SK-N-SH (cell line): ENCODE data around the gene PLCXD1. TPM values are rescaled to one million over a fixed set of nuclear protein-coding genes. Genes with fewer than 3 reads are reported as not detected.

Experiments used
- CTCF ChIA-PET: fragments of 300-600, 350-600 bp; formaldehyde crosslinking; extraction: SDS; loops from one replicate; lab custom pipeline; 2021; lab: Yijun Ruan, JAX
- POLR2A ChIA-PET: fragments of 350-600 bp; sonication (Branson Sonifier 250); formaldehyde crosslinking; extraction: SDS; loops from one replicate; lab custom pipeline; 2020; ENCODE audit warnings: antibody characterized with exemption, inconsistent platforms; lab: Yijun Ruan, JAX
- DNase-seq: peaks from one replicate; pipeline ENCODE4 v3.0.0; 2012
- H2AFZ ChIP-seq: fragments of 200-600 bp; sonication (generic); 2 replicates; pipeline ENCODE4 v1.8.1; 2016; ENCODE audit warnings: antibody characterized with exemption, mild to moderate bottlenecking, low read depth
- H3F3A ChIP-seq: fragments of 200-600 bp; sonication (generic); replicated peaks from 2 replicates; pipeline ENCODE3; 2016; ENCODE audit warnings: antibody characterized with exemption, mild to moderate bottlenecking; ENCODE audit not compliant: insufficient read depth
- H3K27ac ChIP-seq, 2 experiments: fragments of 200-500 bp in 1 of 2; fragments of 200-600 bp in 1 of 2; sonication (Bioruptor generic) in 1 of 2; sonication (generic), shearing (Covaris generic) in 1 of 2; 2 replicates each; pipeline versions ENCODE4 v1.5.1 to v1.6.1; 2014 to 2016; ENCODE audit warnings: low read depth in 2 of 2, inconsistent platforms in 1 of 2, low read length in 1 of 2, mild to moderate bottlenecking in 1 of 2, mixed read lengths in 1 of 2
- H3K27me3 ChIP-seq: fragments of 200-600 bp; sonication (generic), shearing (Covaris generic); 2 replicates; pipeline ENCODE4 v1.6.1; 2016; ENCODE audit warnings: mixed run types; ENCODE audit not compliant: insufficient read depth
- H3K36me3 ChIP-seq, 2 experiments: fragments of 200-500 bp in 1 of 2; fragments of 200-600 bp in 1 of 2; sonication (Bioruptor generic) in 1 of 2; sonication (generic) in 1 of 2; replicated peaks in 1 of 2; 2 replicates each; pipeline versions ENCODE3 to v1.5.1; 2014 to 2016; ENCODE audit warnings: low read length in 1 of 2, mild to moderate bottlenecking in 1 of 2; ENCODE audit not compliant: insufficient read depth in 2 of 2, control insufficient read depth in 1 of 2
- H3K4me1 ChIP-seq, 2 experiments: fragments of 200-500 bp in 1 of 2; fragments of 200-600 bp in 1 of 2; sonication (Bioruptor generic) in 1 of 2; sonication (generic), shearing (Covaris generic) in 1 of 2; 2 replicates each; pipeline versions ENCODE4 v1.5.1 to v1.6.1; 2014 to 2016; ENCODE audit warnings: low read depth in 1 of 2, low read length in 1 of 2, mixed run types in 1 of 2; ENCODE audit not compliant: insufficient read depth in 2 of 2, control insufficient read depth in 1 of 2
- H3K4me2 ChIP-seq: fragments of 200-600 bp; sonication (generic), shearing (Covaris generic); 2 replicates; pipeline ENCODE4 v1.6.1; 2017; ENCODE audit warnings: mixed run types
- H3K4me3 ChIP-seq, 2 experiments: fragments of 200-500 bp in 1 of 2; fragments of 200-600 bp in 1 of 2; sonication (Bioruptor generic) in 1 of 2; sonication (generic), shearing (Covaris generic) in 1 of 2; 2 replicates each; pipeline versions ENCODE4 v1.5.1 to v1.8.1; 2014 to 2016; ENCODE audit warnings: low read depth in 2 of 2, inconsistent platforms in 1 of 2, low read length in 1 of 2, mild to moderate bottlenecking in 1 of 2, mixed read lengths in 1 of 2, moderate library complexity in 1 of 2
- H3K79me2 ChIP-seq: fragments of 200-600 bp; sonication (generic); 2 replicates; pipeline ENCODE4 v1.8.1; 2017; ENCODE audit warnings: mild to moderate bottlenecking; ENCODE audit not compliant: insufficient read depth
- H3K9ac ChIP-seq: fragments of 200-600 bp; sonication (generic); 2 replicates; pipeline ENCODE4 v1.6.1; 2017; ENCODE audit warnings: mixed run types
- H3K9me2 ChIP-seq: fragments of 200-600 bp; sonication (generic); 2 replicates; pipeline ENCODE4 v1.6.1; 2017; ENCODE audit warnings: mixed run types
- H3K9me3 ChIP-seq: fragments of 200-600 bp; sonication (generic); 2 replicates; pipeline ENCODE4 v1.6.1; 2017; ENCODE audit warnings: mixed run types, mild to moderate bottlenecking, moderate library complexity
- H4K20me1 ChIP-seq: fragments of 200-600 bp; sonication (generic); 2 replicates; pipeline ENCODE4 v1.6.1; 2017; ENCODE audit warnings: mild to moderate bottlenecking, mixed run types; ENCODE audit not compliant: insufficient read depth
- GATA2 ChIP-seq: sonication (generic); formaldehyde crosslinking; IDR thresholded peaks from 2 replicates; pipeline ENCODE4 v1.5.0; 2020; ENCODE audit warnings: mild to moderate bottlenecking, missing genetic modification reagents
- RFX5 ChIP-seq: IDR thresholded peaks from 2 replicates; pipeline ENCODE4 v1.6.1; 2012; ENCODE audit warnings: mild to moderate bottlenecking, improper control_type of control experiment, low read length
- SIN3A ChIP-seq: IDR thresholded peaks from 2 replicates; pipeline ENCODE4 v1.6.1; 2012; ENCODE audit warnings: low read depth, mild to moderate bottlenecking, low read length, moderate library complexity, borderline replicate concordance
- SMC3 ChIP-seq: IDR thresholded peaks from 2 replicates; pipeline ENCODE4 v1.6.1; 2012; ENCODE audit warnings: low read depth, low read length, improper control_type of control experiment
- TEAD4 ChIP-seq: IDR thresholded peaks from 2 replicates; pipeline ENCODE4 v1.4.0; 2012; ENCODE audit warnings: mild to moderate bottlenecking, borderline replicate concordance; ENCODE audit not compliant: insufficient read depth
- WGBS: methylation state at CpG from one replicate; pipeline ENCODE4 v1.1.6; 2017; ENCODE audit warnings: low lambda C conversion rate; 5-methylcytosine and 5-hydroxymethylcytosine counted together
- polyA plus RNA-seq, 3 experiments: library from polyadenylated mRNA; depleted of rRNA; stranded (reverse); fragments of >200 nt; gene quantifications; 2 replicates each; pipeline ENCODE4 v1.2.3, GENCODE V29; 2012
- TF ChIP-seq, protein P1 (sequence below): IDR thresholded peaks from 2 replicates; pipeline ENCODE4; 2012
- TF ChIP-seq, protein P2 (sequence below): IDR thresholded peaks from 2 replicates; pipeline ENCODE4 v1.4.0; 2012; ENCODE audit warnings: low read depth

PLCXD1 gene
- polyA plus RNA-seq, 1 of the 3 experiments (the other 2 are of a cell fraction): 14.8 TPM

DNA sequence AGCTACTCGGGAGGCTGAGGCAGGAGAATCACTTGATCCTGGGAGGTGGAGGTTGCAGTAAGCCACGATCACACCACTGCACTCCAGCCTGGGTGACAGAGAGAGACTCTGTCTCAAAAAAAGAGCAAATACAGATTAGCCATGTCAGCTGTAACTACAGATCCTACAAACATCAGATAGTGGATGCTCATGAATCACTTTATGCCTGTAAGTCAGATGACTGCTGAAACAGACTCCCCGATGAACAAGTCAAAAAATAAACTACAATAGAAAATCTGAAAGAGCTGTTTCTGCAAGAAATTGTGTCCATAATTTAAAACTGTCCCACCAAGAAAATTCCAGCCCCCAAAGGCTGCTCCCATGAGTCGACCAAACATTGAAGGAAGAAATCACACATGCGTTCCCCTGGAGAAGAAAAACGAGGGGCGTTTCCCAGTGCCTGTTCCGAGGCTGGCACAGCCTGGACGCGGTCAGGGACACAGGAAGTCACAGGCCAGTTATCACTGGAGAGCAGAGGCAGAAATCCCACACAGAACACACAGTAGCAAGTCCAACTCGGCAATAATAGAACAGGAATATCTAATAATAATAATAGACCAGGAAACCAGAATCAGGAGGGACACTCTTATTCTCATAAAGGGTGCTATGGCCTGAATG, 67.4 kb downstream of the PLCXD1 start:
- H3K4me2 ChIP-seq: no peak overlapping the region
- ChIA-PET CTCF (no interaction called here), POLR2A (no interaction called here)
- H3K9me3 ChIP-seq: no peaks in the 10 kb centered on the region
- H3K4me1 ChIP-seq: no peaks in the 10 kb centered on the region; a peak in 1 of 4 replicates
- H3K79me2 ChIP-seq: no peaks in the 10 kb centered on the region
- WGBS: 77% methylated on average over 11 of the region's 11 CpGs
- H3K36me3 ChIP-seq: peaks cover 4% of the 10 kb centered on the region in 2 experiments
- no peaks in the 10 kb centered on the region for H3K27me3 ChIP-seq
- H3F3A ChIP-seq: no peaks in the 10 kb centered on the region
- H3K9me2 ChIP-seq: no peaks in the 10 kb centered on the region
- no peak overlapping the region for H3K4me3 ChIP-seq
- H4K20me1 ChIP-seq: no peaks in the 10 kb centered on the region
- TF ChIP-seq, protein P1, sequence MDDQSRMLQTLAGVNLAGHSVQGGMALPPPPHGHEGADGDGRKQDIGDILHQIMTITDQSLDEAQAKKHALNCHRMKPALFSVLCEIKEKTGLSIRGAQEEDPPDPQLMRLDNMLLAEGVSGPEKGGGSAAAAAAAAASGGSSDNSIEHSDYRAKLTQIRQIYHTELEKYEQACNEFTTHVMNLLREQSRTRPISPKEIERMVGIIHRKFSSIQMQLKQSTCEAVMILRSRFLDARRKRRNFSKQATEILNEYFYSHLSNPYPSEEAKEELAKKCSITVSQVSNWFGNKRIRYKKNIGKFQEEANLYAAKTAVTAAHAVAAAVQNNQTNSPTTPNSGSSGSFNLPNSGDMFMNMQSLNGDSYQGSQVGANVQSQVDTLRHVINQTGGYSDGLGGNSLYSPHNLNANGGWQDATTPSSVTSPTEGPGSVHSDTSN: no peak
- TF ChIP-seq RFX5 (no peak), SMC3 (no peak), TEAD4 (no peak), GATA2 (CRISPR knock-in tag) (no peak)
- TF ChIP-seq, all 33 proteins: peak for 0
- no peak for DNase-seq
- Histone ChIP-seq H2AFZ (no peak overlapping the region), H3K27ac (no peak overlapping the region), H3K9ac (no peak overlapping the region)

DNA sequence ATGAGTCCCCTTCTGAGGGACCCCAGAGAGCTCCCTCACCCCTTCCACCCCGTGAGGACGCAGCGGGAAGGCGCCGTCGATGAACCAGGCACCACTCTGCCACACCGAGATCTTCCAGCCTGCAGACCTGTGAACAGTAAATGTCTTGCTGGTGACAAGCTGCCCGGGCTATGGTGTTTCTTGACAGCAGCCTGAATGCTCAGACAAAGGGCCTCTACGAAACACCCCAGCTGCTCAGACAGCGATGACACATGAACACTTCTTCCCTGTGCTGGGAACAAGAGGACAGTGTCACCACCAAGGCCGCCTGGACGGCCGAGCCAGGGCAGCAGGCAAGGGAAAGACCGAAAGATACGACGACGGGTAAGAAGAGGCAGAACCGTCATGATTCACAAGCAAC, 68.0 kb downstream of the PLCXD1 start:
- Histone ChIP-seq H3K9me3 (no peaks in the 10 kb centered on the region), H3K27ac (no peak overlapping the region), H3K9me2 (no peaks in the 10 kb centered on the region), H3K4me3 (no peak overlapping the region), H3K4me2 (no peak overlapping the region)
- POLR2A ChIA-PET: no interaction called here
- 94% methylated on average over 18 of the region's 18 CpGs for WGBS
- no peak for DNase-seq
- TF ChIP-seq, protein P2, sequence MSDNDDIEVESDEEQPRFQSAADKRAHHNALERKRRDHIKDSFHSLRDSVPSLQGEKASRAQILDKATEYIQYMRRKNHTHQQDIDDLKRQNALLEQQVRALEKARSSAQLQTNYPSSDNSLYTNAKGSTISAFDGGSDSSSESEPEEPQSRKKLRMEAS: no peak
- TF ChIP-seq, all 33 proteins: peak for 0
- Histone ChIP-seq H2AFZ (no peak overlapping the region), H4K20me1 (no peaks in the 10 kb centered on the region), H3K9ac (no peak overlapping the region), H3K36me3 (peaks cover 4% of the 10 kb centered on the region in 2 experiments), H3F3A (no peaks in the 10 kb centered on the region), H3K27me3 (no peaks in the 10 kb centered on the region), H3K79me2 (no peaks in the 10 kb centered on the region), H3K4me1 (no peaks in the 10 kb centered on the region; a peak in 1 of 4 replicates)
- CTCF ChIA-PET: no interaction called here

DNA sequence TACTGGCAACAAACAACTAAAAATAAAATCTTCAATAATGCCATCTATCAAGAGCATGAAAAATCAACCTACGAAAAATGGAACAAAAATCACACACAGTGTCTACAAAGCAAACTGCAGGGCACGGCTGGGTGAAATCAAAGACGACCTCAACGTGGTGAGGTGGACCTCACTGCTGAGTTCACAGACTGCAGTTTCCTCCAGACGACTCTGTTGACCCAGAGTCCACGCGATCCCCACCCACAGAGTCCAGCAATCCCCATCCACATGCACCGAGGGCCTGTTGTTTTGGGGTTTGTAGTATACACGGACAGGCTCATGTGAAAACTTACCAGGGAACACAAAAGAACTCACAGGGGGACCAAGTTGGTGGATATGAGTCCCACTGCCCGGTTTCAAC, 68.5 kb downstream of the PLCXD1 start:
- no peaks in the 10 kb centered on the region; a peak in 1 of 4 replicates for H3K4me1 ChIP-seq
- H3F3A ChIP-seq: no peaks in the 10 kb centered on the region
- ChIA-PET POLR2A (no interaction called here), CTCF (no interaction called here)
- H3K4me3 ChIP-seq: no peak overlapping the region
- no peaks in the 10 kb centered on the region for H3K9me2 ChIP-seq
- H3K27me3 ChIP-seq: no peaks in the 10 kb centered on the region
- no peak overlapping the region for H3K9ac ChIP-seq
- no peaks in the 10 kb centered on the region for H4K20me1 ChIP-seq
- H3K4me2 ChIP-seq: no peak overlapping the region
- TF ChIP-seq TEAD4 (no peak), SIN3A (no peak), GATA2 (CRISPR knock-in tag) (no peak), SMC3 (no peak)
- H2AFZ ChIP-seq: no peak overlapping the region
- no peak for DNase-seq
- H3K79me2 ChIP-seq: no peaks in the 10 kb centered on the region
- WGBS: 97% methylated on average over 9 of the region's 10 CpGs
- peaks cover 2 to 4% of the 10 kb centered on the region in 2 experiments for H3K36me3 ChIP-seq
- H3K27ac ChIP-seq: no peak overlapping the region
- H3K9me3 ChIP-seq: no peaks in the 10 kb centered on the region
